HCT116 (cell line): ENCODE results near the gene ITPR1. TPM values are rescaled to one million over a fixed set of nuclear protein-coding genes. Genes with fewer than 3 reads are reported as not detected.

Experiments
- ATAC-seq: fragments of 200-7000 bp; cut with Tn5 transposase; 2 replicates; pipeline ENCODE4 v1.9.1; 2020; ENCODE audit warnings: mild to moderate bottlenecking, moderate library complexity
- BruUV-seq: library from RNA; stranded (reverse); fragments of 400-500 nt; replicated peaks from 2 replicates; lab custom pipeline; 2021; lab: Mats Ljungman, UMichigan
- CTCF ChIA-PET: fragments of 300-600 bp; sonication (Branson Sonifier 250); formaldehyde crosslinking; loops from one replicate; lab custom pipeline; 2021; ENCODE audit warnings: antibody characterized with exemption; lab: Charles Lee
- POLR2A ChIA-PET: fragments of 300-600, 350-600 bp; sonication (Branson Sonifier 250); formaldehyde crosslinking; loops from one replicate; lab custom pipeline; 2021; ENCODE audit warnings: antibody characterized with exemption; lab: Charles Lee
- RAD21 ChIA-PET, 2 experiments: fragments of 300-600 bp; sonication (Branson Sonifier 250); formaldehyde crosslinking; loops; one replicate each; lab custom pipeline; 2023; ENCODE audit warnings: low total read pairs in 2 of 2; ENCODE audit not compliant: uncharacterized antibody in 2 of 2, unreplicated experiment in 2 of 2, low non-redundant PET in 1 of 2; lab: Charles Lee
- DNase-seq: peaks from one replicate; pipeline ENCODE4 v3.0.0-alpha.2; 2010; ENCODE audit warnings: low read depth, low spot score
- H2AFZ ChIP-seq: fragments of 200-600 bp; shearing (Covaris generic), sonication (generic); 2 replicates; pipeline ENCODE4 v1.6.1; 2017; ENCODE audit warnings: low read depth, mixed run types, mixed read lengths, antibody characterized with exemption, low read length; ENCODE audit not compliant: poor library complexity, severe bottlenecking
- H3K27ac ChIP-seq: 2 replicates; pipeline ENCODE4 v1.5.1; 2012; ENCODE audit warnings: low read depth, low read length
- H3K27me3 ChIP-seq: fragments of 200-600 bp; sonication (generic); 2 replicates; pipeline ENCODE4 v1.6.1; 2016; ENCODE audit warnings: mixed run types, low read length, mixed read lengths; ENCODE audit not compliant: insufficient read depth
- H3K36me3 ChIP-seq, 2 experiments: fragments of 200-500 bp in 1 of 2; fragments of 200-600 bp in 1 of 2; sonication (Bioruptor generic) in 1 of 2; sonication (generic) in 1 of 2; 2 replicates each; pipeline versions ENCODE4 v1.5.1 to v1.6.1; 2014 to 2016; ENCODE audit warnings: low read length in 2 of 2, inconsistent platforms in 1 of 2, mixed read lengths in 1 of 2, mixed run types in 1 of 2; ENCODE audit not compliant: insufficient read depth in 2 of 2, control insufficient read depth in 1 of 2
- H3K4me1 ChIP-seq, 2 experiments: fragments of 200-600 bp in 1 of 2; sonication (generic) in 1 of 2; 2 replicates each; pipeline versions ENCODE4 v1.5.1 to v1.6.1; 2012 to 2017; ENCODE audit warnings: low read length in 2 of 2, inconsistent platforms in 1 of 2, mild to moderate bottlenecking in 1 of 2, mixed read lengths in 1 of 2, mixed run types in 1 of 2, moderate library complexity in 1 of 2; ENCODE audit not compliant: insufficient read depth in 2 of 2, control insufficient read depth in 1 of 2
- H3K4me2 ChIP-seq: fragments of 200-600 bp; sonication (generic); 2 replicates; pipeline ENCODE4 v1.6.1; 2017; ENCODE audit warnings: mixed run types, low read length, mixed read lengths
- H3K4me3 ChIP-seq, 2 experiments: fragments of 200-600 bp in 1 of 2; sonication (generic) in 1 of 2; replicated peaks in 1 of 2; 2 replicates each; pipeline ENCODE4 v1.5.1; 2011 to 2016; ENCODE audit warnings: low read length in 2 of 2, control low read depth in 1 of 2, low read depth in 1 of 2, mild to moderate bottlenecking in 1 of 2, mixed read lengths in 1 of 2, mixed run types in 1 of 2
- H3K79me2 ChIP-seq: fragments of 200-600 bp; sonication (generic); 2 replicates; pipeline ENCODE4 v1.6.1; 2017; ENCODE audit warnings: mild to moderate bottlenecking, mixed run types, low read length, moderate library complexity, mixed read lengths; ENCODE audit not compliant: insufficient read depth
- H3K9ac ChIP-seq: fragments of 200-600 bp; sonication (generic); 2 replicates; pipeline ENCODE4 v1.6.1; 2016; ENCODE audit warnings: low read length, mixed read lengths
- H3K9me2 ChIP-seq: fragments of 200-600 bp; sonication (generic), shearing (Covaris generic); 2 replicates; pipeline ENCODE4 v1.6.1; 2017; ENCODE audit warnings: mixed run types, mild to moderate bottlenecking, moderate library complexity; ENCODE audit not compliant: insufficient read depth
- H3K9me3 ChIP-seq, 2 experiments: fragments of 200-500 bp in 1 of 2; fragments of 200-600 bp in 1 of 2; sonication (Bioruptor generic) in 1 of 2; sonication (generic) in 1 of 2; 2 replicates each; pipeline ENCODE4 v1.6.1; 2014 to 2017; ENCODE audit warnings: low read length in 2 of 2, mixed read lengths in 2 of 2, inconsistent platforms in 1 of 2, low read depth in 1 of 2, mild to moderate bottlenecking in 1 of 2, mixed run types in 1 of 2, moderate library complexity in 1 of 2; ENCODE audit not compliant: control insufficient read depth in 1 of 2, insufficient read depth in 1 of 2
- H4K20me1 ChIP-seq: fragments of 200-600 bp; sonication (generic), shearing (Covaris generic); 2 replicates; pipeline ENCODE4 v1.6.1; 2017; ENCODE audit warnings: mixed run types, mild to moderate bottlenecking, moderate library complexity; ENCODE audit not compliant: insufficient read depth
- CTCF ChIP-seq, 3 experiments: fragments of 200-600 bp in 1 of 3; sonication (generic) in 1 of 3; IDR thresholded peaks in 2 of 3; conservative IDR thresholded peaks in 1 of 3; 2 replicates each; pipeline ENCODE4 v1.5.1; 2012 to 2017; ENCODE audit warnings: low read depth in 2 of 3, low read length in 2 of 3, antibody characterized with exemption in 1 of 3, borderline replicate concordance in 1 of 3, control low read depth in 1 of 3, mild to moderate bottlenecking in 1 of 3, mixed read lengths in 1 of 3, mixed run types in 1 of 3, moderate library complexity in 1 of 3; ENCODE audit not compliant: insufficient read depth in 1 of 3
- EGR1 ChIP-seq: IDR thresholded peaks from 2 replicates; pipeline ENCODE4 v1.6.1; 2012; ENCODE audit warnings: low read depth
- ELF1 ChIP-seq: IDR thresholded peaks from 2 replicates; pipeline ENCODE4 v1.6.1; 2012; ENCODE audit warnings: low read depth, borderline replicate concordance
- MAX ChIP-seq: IDR thresholded peaks from 2 replicates; pipeline ENCODE4 v1.6.1; 2012
- REST ChIP-seq: IDR thresholded peaks from 2 replicates; pipeline ENCODE4 v1.6.1; 2012; ENCODE audit warnings: low read depth
- SP1 ChIP-seq: IDR thresholded peaks from 2 replicates; pipeline ENCODE4 v1.6.1; 2012; ENCODE audit warnings: low read depth
- SRF ChIP-seq: IDR thresholded peaks from 2 replicates; pipeline ENCODE4 v1.6.1; 2012; ENCODE audit warnings: low read depth
- YY1 ChIP-seq: IDR thresholded peaks from 2 replicates; pipeline ENCODE4 v1.6.1; 2011; ENCODE audit warnings: low read length, low read depth, moderate library complexity, mild to moderate bottlenecking; ENCODE audit not compliant: insufficient replicate concordance; ENCODE audit errors: extremely low read depth
- ZBTB33 ChIP-seq: IDR thresholded peaks from 2 replicates; pipeline ENCODE4 v1.6.1; 2011; ENCODE audit warnings: mild to moderate bottlenecking, low read length, moderate library complexity; ENCODE audit not compliant: insufficient replicate concordance; ENCODE audit errors: extremely low read depth
- ZNF274 ChIP-seq: fragments of 200-500 bp; sonication (Bioruptor generic); IDR thresholded peaks from 2 replicates; pipeline ENCODE4 v1.6.1; 2014; ENCODE audit warnings: mild to moderate bottlenecking, low read depth, low read length, inconsistent platforms
- intact Hi-C: fragments of 100-400 bp; cut with micrococcal nuclease; formaldehyde crosslinking; loops from 2 replicates; pipeline ENCODE4 v1.10.0; 2022
- total RNA-seq: library from RNA; stranded (reverse); gene quantifications from one replicate; pipeline ENCODE4 v1.2.1, GENCODE V29; 2021; ENCODE audit not compliant: unreplicated experiment

Gene ITPR1
- total RNA-seq, 1 experiment from 2014 or later, result 9.2 TPM

- TF ChIP-seq REST (no peak), MAX (no peak), YY1 (no peak)
These were observed 75.7 kb downstream of the ITPR1 start (continued) for GRCh38 chr3:4568841-4569240.

- no TSS peak for BruUV-seq
- Histone ChIP-seq H4K20me1 (no peaks in the 10 kb centered on the region), H3K79me2 (no peaks in the 10 kb centered on the region), H2AFZ (no peak overlapping the region), H3K27me3 (0 out of 2 replicates have a peak, but pooled peaks cover 3% of the 10 kb centered on the region), H3K4me2 (no peak overlapping the region), H3K9me2 (no peaks in the 10 kb centered on the region), H3K9me3 (no peaks in the 10 kb centered on the region), H3K36me3 (no peaks in the 10 kb centered on the region), H3K9ac (no peak overlapping the region), H3K4me3 (no peak overlapping the region), H3K4me1 (no peaks in the 10 kb centered on the region), H3K27ac (no peak overlapping the region)
- intact Hi-C loops, result no loop called here
- TF ChIP-seq SRF (no peak), ZNF274 (no peak), CTCF (IDR thresholded peaks at IDR 0.05 in 2 of 3, conservative IDR thresholded peaks at IDR 0.05 in 1 of 3; ENCODE audit: borderline replicate concordance in 1 of 3, insufficient read depth in 1 of 3, low read depth in 2 of 3, low read length in 2 of 3) (no peak), SP1 (no peak), EGR1 (no peak), YY1 (no peak), ZBTB33 (no peak), ELF1 (no peak)
- ATAC-seq (no peak), DNase-seq (no peak)
- RAD21 ChIA-PET, result no interaction called here
- POLR2A ChIA-PET, result no interaction called here
- CTCF ChIA-PET, result no interaction called here
These were observed 77.9 kb downstream of the ITPR1 start for GRCh38 chr3:4570840-4571621.
